HepG2 (cell line): ENCODE measurements around the gene C4orf36. TPM values are rescaled to one million over a fixed set of nuclear protein-coding genes. Genes with fewer than 3 reads are reported as not detected.

Source experiments
- ATAC-seq: fragments of 200-7000 bp; cut with Tn5 transposase; 3 replicates; pipeline ENCODE4 v1.9.1; 2020; ENCODE audit warnings: mild to moderate bottlenecking, moderate library complexity
- BruUV-seq: library from RNA; stranded (reverse); fragments of 400-500 nt; replicated peaks from 2 replicates; lab custom pipeline; 2021; lab: Mats Ljungman, UMichigan
- CTCF ChIA-PET: fragments of 300-600 bp; formaldehyde crosslinking; extraction: SDS; loops from one replicate; lab custom pipeline; 2021; ENCODE audit warnings: low total read pairs, inconsistent platforms, low intra/inter-chr PET ratio; lab: Yijun Ruan, JAX
- POLR2A ChIA-PET: fragments of 350-600 bp; sonication (Branson Sonifier 250); formaldehyde crosslinking; loops from one replicate; lab custom pipeline; 2020; ENCODE audit warnings: antibody characterized with exemption, inconsistent platforms; lab: Yijun Ruan, JAX
- DNase-seq: peaks from one replicate; pipeline ENCODE4 v3.0.0-alpha.2; 2015; ENCODE audit warnings: low spot score
- FAIRE-seq: peaks from 3 replicates; lab custom pipeline; 2011; peaks lifted over from hg19 to GRCh38; lab: Jason Lieb, UNC
- H2AFZ ChIP-seq: one replicate; pipeline ENCODE4 v1.6.1; 2011; ENCODE audit warnings: low read length, inconsistent platforms
- H3K27ac ChIP-seq: fragments of 300-600 bp; 3 replicates; pipeline ENCODE4 v1.8.0; 2011; ENCODE audit warnings: mixed run types, mild to moderate bottlenecking, mixed read lengths, low read length, inconsistent platforms; ENCODE audit not compliant: insufficient read depth; ENCODE audit errors: extremely low read length
- H3K27me3 ChIP-seq, 2 experiments: fragments of 200-600 bp in 1 of 2; 2 replicates in 1 of 2; 3 replicates in 1 of 2; pipeline versions ENCODE4 v1.6.0 to v1.8.0; 2011; ENCODE audit warnings: low read length in 2 of 2, mild to moderate bottlenecking in 2 of 2, moderate library complexity in 2 of 2, inconsistent platforms in 1 of 2; ENCODE audit not compliant: insufficient read depth in 2 of 2, control insufficient read depth in 1 of 2
- H3K36me3 ChIP-seq, 2 experiments: fragments of 200-600 bp in 1 of 2; replicated peaks in 1 of 2; 2 replicates in 1 of 2; 3 replicates in 1 of 2; pipeline versions ENCODE4 v1.5.1 to v1.8.0; 2011; ENCODE audit warnings: low read length in 2 of 2, inconsistent platforms in 1 of 2; ENCODE audit not compliant: insufficient read depth in 2 of 2, control insufficient read depth in 1 of 2
- H3K4me1 ChIP-seq: 2 replicates; pipeline ENCODE4 v1.5.1; 2012; ENCODE audit warnings: low read length, inconsistent platforms; ENCODE audit not compliant: insufficient read depth
- H3K4me2 ChIP-seq: 2 replicates; pipeline ENCODE4 v1.6.0; 2011; ENCODE audit warnings: low read depth, low read length, inconsistent platforms
- H3K4me3 ChIP-seq, 3 experiments: fragments of 200-600 bp in 1 of 3; sonication (generic), shearing (Covaris generic) in 1 of 3; replicated peaks in 1 of 3; 2 replicates each; pipeline ENCODE4 v1.5.1; 2011 to 2016; ENCODE audit warnings: low read length in 3 of 3, inconsistent platforms in 2 of 3, low read depth in 2 of 3, mild to moderate bottlenecking in 2 of 3, control low read depth in 1 of 3, mixed read lengths in 1 of 3; ENCODE audit not compliant: insufficient read depth in 1 of 3
- H3K79me2 ChIP-seq: one replicate; pipeline ENCODE4 v1.6.1; 2011; ENCODE audit warnings: low read length, inconsistent platforms; ENCODE audit not compliant: insufficient read depth
- H3K9ac ChIP-seq: 2 replicates; pipeline ENCODE4 v1.6.0; 2011; ENCODE audit warnings: mild to moderate bottlenecking, low read depth, low read length, inconsistent platforms; ENCODE audit not compliant: insufficient read depth
- H3K9me3 ChIP-seq: 2 replicates; pipeline ENCODE4 v1.5.1; 2012; ENCODE audit warnings: mild to moderate bottlenecking, low read length
- H4K20me1 ChIP-seq: 2 replicates; pipeline ENCODE4 v1.6.0; 2011; ENCODE audit warnings: inconsistent platforms, mild to moderate bottlenecking, low read length, moderate library complexity; ENCODE audit not compliant: insufficient read depth
- E2F1 ChIP-seq: sonication (generic); formaldehyde crosslinking; IDR thresholded peaks from 2 replicates; pipeline ENCODE4 v1.5.0; 2020; ENCODE audit warnings: missing genetic modification reagents
- ELF4 ChIP-seq: sonication (generic); formaldehyde crosslinking; IDR thresholded peaks from 2 replicates; pipeline ENCODE4 v1.5.0; 2020; ENCODE audit warnings: missing genetic modification reagents, mild to moderate bottlenecking, moderate library complexity, borderline replicate concordance
- EP300 ChIP-seq, 3 experiments: sonication (generic) in 1 of 3; formaldehyde crosslinking in 1 of 3; IDR thresholded peaks; 2 replicates each; pipeline versions ENCODE4 v1.5.1 to v1.6.1; 2011 to 2020; ENCODE audit warnings: low read depth in 2 of 3, low read length in 2 of 3, borderline replicate concordance in 1 of 3, improper control_type of control experiment in 1 of 3, mild to moderate bottlenecking in 1 of 3, missing genetic modification reagents in 1 of 3, moderate library complexity in 1 of 3
- MED8 ChIP-seq: sonication (generic); formaldehyde crosslinking; IDR thresholded peaks from 2 replicates; pipeline ENCODE4 v1.8.1; 2023; ENCODE audit warnings: mild to moderate bottlenecking, missing genetic modification reagents; ENCODE audit not compliant: insufficient replicate concordance
- NFIC ChIP-seq: IDR thresholded peaks from 2 replicates; pipeline ENCODE4 v1.6.1; 2012; ENCODE audit warnings: mild to moderate bottlenecking, low read length, inconsistent platforms
- NPAS2 ChIP-seq: sonication (generic); formaldehyde crosslinking; IDR thresholded peaks from 2 replicates; pipeline ENCODE4 v1.8.0; 2022; ENCODE audit warnings: mild to moderate bottlenecking, missing genetic modification reagents, borderline replicate concordance
- PHF20 ChIP-seq: sonication (generic); formaldehyde crosslinking; IDR thresholded peaks from 2 replicates; pipeline ENCODE4 v1.5.0; 2020; ENCODE audit warnings: mild to moderate bottlenecking, missing genetic modification reagents
- SIN3A ChIP-seq: IDR thresholded peaks from 2 replicates; pipeline ENCODE4 v1.6.1; 2011; ENCODE audit warnings: low read depth, mild to moderate bottlenecking, control low read depth, low read length, borderline replicate concordance
- SMAD3 ChIP-seq: sonication (generic); formaldehyde crosslinking; IDR thresholded peaks from 2 replicates; pipeline ENCODE4 v1.4.0; 2020; ENCODE audit warnings: missing genetic modification reagents
- SOX6 ChIP-seq, 2 experiments: fragments of 450-650 bp in 1 of 2; sonication (generic) in 1 of 2; formaldehyde crosslinking in 1 of 2; IDR thresholded peaks; 2 replicates each; pipeline versions ENCODE4 v1.4.0 to v1.6.1; 2017 to 2020; ENCODE audit warnings: antibody characterized with exemption in 1 of 2, mild to moderate bottlenecking in 1 of 2, missing genetic modification reagents in 1 of 2
- ZC3H13 ChIP-seq: sonication (generic); formaldehyde crosslinking; IDR thresholded peaks from 2 replicates; pipeline ENCODE4 v1.8.1; 2023; ENCODE audit warnings: mild to moderate bottlenecking, missing genetic modification reagents, moderate library complexity
- ZFP82 ChIP-seq: sonication (generic); formaldehyde crosslinking; IDR thresholded peaks from 2 replicates; pipeline ENCODE4 v1.5.1; 2020; ENCODE audit warnings: mild to moderate bottlenecking, missing genetic modification reagents, borderline replicate concordance
- ZMYM4 ChIP-seq: sonication (generic); formaldehyde crosslinking; IDR thresholded peaks from 2 replicates; pipeline ENCODE4 v1.8.1; 2023; ENCODE audit warnings: mild to moderate bottlenecking, missing genetic modification reagents
- ZNF264 ChIP-seq: sonication (generic); formaldehyde crosslinking; IDR thresholded peaks from 2 replicates; pipeline ENCODE4 v1.4.0; 2020; ENCODE audit warnings: missing genetic modification reagents
- ZNF562 ChIP-seq: sonication (generic); formaldehyde crosslinking; IDR thresholded peaks from 2 replicates; pipeline ENCODE4 v1.8.0; 2022; ENCODE audit warnings: missing genetic modification reagents, borderline replicate concordance
- ZNF580 ChIP-seq: IDR thresholded peaks from 2 replicates; pipeline ENCODE4 v1.6.1; 2016; ENCODE audit warnings: low read depth, borderline replicate concordance
- WGBS: methylation state at CpG from one replicate; pipeline ENCODE4 v1.1.6; 2017; ENCODE audit warnings: low lambda C conversion rate; 5-methylcytosine and 5-hydroxymethylcytosine counted together
- in situ Hi-C: cut with HindIII; loops from 2 replicates; pipeline ENCODE4 v1.10.0; 2017; ENCODE audit warnings: low pct_unique_long_range_greater_than_20kb; ENCODE audit not compliant: extremely low pct_ligation_motif_present
- intact Hi-C: fragments of 100-400 bp; cut with micrococcal nuclease; formaldehyde crosslinking; loops from one replicate; pipeline ENCODE4 v1.10.0; 2022; ENCODE audit not compliant: unreplicated experiment
- polyA plus RNA-seq, 8 experiments: library from polyadenylated mRNA; depleted of rRNA in 3 of 8; stranded (reverse) in 7 of 8; unstranded in 1 of 8; fragments of >200 nt; fragmentation: Illumina TruSeq in 4 of 8; extraction: Trizol in 4 of 8; gene quantifications; 2 replicates each; pipeline versions ENCODE4 v1.2.1 to v1.2.3, GENCODE V29; 2011 to 2016; ENCODE audit warnings: low read depth in 4 of 8, missing spikeins in 1 of 8, mixed read lengths in 1 of 8; ENCODE audit not compliant: insufficient read depth in 1 of 8
- total RNA-seq, 5 experiments: library from RNA; depleted of rRNA; stranded (reverse); fragments of >200 nt; fragmentation: Illumina TruSeq; extraction: Trizol; gene quantifications; 2 replicates each; pipeline ENCODE4 v1.2.3, GENCODE V29; 2016; ENCODE audit warnings: low read depth in 1 of 5

Gene C4orf36
- total and polyA plus RNA-seq, 2 of the 13 experiments (the other 11 are each of a cell fraction or from before 2014, with no cell fraction given) = 0.63 TPM; not detected in 1

GRCh38 chr4:86910820-86911684, 18.8 kb upstream of the C4orf36 start:
- Histone ChIP-seq H3K9me3 (no peaks in the 10 kb centered on the region), H3K9ac (no peak overlapping the region), H4K20me1 (no peaks in the 10 kb centered on the region), H3K27me3 (no peaks in the 10 kb centered on the region), H3K36me3 (no peaks in the 10 kb centered on the region), H3K27ac (no peak overlapping the region), H3K4me2 (no peak overlapping the region), H3K4me3 (no peak overlapping the region), H3K79me2 (no peaks in the 10 kb centered on the region), H2AFZ (no peak overlapping the region), H3K4me1 (no peaks in the 10 kb centered on the region)
- BruUV-seq = no TSS peak
- 84% methylated on average over 7 of the region's 7 CpGs for WGBS
- ChIA-PET POLR2A (no interaction called here), CTCF (no interaction called here)
- DNase-seq = no peak
- in situ Hi-C loops = no loop called here
- TF ChIP-seq EP300 (IDR thresholded peaks at IDR 0.05; ENCODE audit: low read depth in 2 of 2, low read length in 2 of 2) (no peak), EP300 (CRISPR knock-in tag; IDR thresholded peaks at IDR 0.05; ENCODE audit: borderline replicate concordance) (no peak), ELF4 (no peak), ZNF264 (CRISPR knock-in tag) (no peak), ZMYM4 (no peak), NFIC (no peak), E2F1 (no peak)
- intact Hi-C loops = no loop called here
- ATAC-seq = no peak
- FAIRE-seq = no peak

GRCh38 chr4:86910369-86910768, 18.1 kb upstream of the C4orf36 start:
- H3K27me3 ChIP-seq = no peaks in the 10 kb centered on the region
- ATAC-seq (no peak), FAIRE-seq (no peak), DNase-seq (no peak)
- H3K4me2 ChIP-seq = no peak overlapping the region
- H3K79me2 ChIP-seq = no peaks in the 10 kb centered on the region
- no peak overlapping the region for H2AFZ ChIP-seq
- intact Hi-C loops = no loop called here
- H3K4me1 ChIP-seq = no peaks in the 10 kb centered on the region
- H3K36me3 ChIP-seq = no peaks in the 10 kb centered on the region
- ChIA-PET POLR2A (no interaction called here), CTCF (no interaction called here)
- no peak overlapping the region for H3K27ac ChIP-seq
- H3K9ac ChIP-seq = no peak overlapping the region
- in situ Hi-C loops = no loop called here
- WGBS = 93% methylated on average over 5 of the region's 5 CpGs
- no peak overlapping the region for H3K4me3 ChIP-seq
- H4K20me1 ChIP-seq = no peaks in the 10 kb centered on the region
- no peaks in the 10 kb centered on the region for H3K9me3 ChIP-seq
- no TSS peak for BruUV-seq
- TF ChIP-seq ZNF562 (no peak), ZFP82 (CRISPR knock-in tag) (no peak), ZNF580 (no peak), ZC3H13 (CRISPR knock-in tag) (no peak), MED8 (CRISPR knock-in tag) (no peak), SOX6 (IDR thresholded peaks at IDR 0.05) (no peak), SOX6 (CRISPR knock-in tag; IDR thresholded peaks at IDR 0.05) (no peak), NPAS2 (CRISPR knock-in tag) (no peak), SIN3A (no peak), PHF20 (CRISPR knock-in tag) (no peak), SMAD3 (CRISPR knock-in tag) (no peak)
